TTC549 (cell line): ENCODE data around the gene PTPRN2.

Experiments
- FAIRE-seq: peaks from 2 replicates; lab custom pipeline; 2012; peaks lifted over from hg19 to GRCh38; lab: Jason Lieb, UNC

Gene PTPRN2

GRCh38 chr7:157524731-157525130 is 1062.9 kb downstream of the PTPRN2 start:
- no peak for FAIRE-seq

DNA sequence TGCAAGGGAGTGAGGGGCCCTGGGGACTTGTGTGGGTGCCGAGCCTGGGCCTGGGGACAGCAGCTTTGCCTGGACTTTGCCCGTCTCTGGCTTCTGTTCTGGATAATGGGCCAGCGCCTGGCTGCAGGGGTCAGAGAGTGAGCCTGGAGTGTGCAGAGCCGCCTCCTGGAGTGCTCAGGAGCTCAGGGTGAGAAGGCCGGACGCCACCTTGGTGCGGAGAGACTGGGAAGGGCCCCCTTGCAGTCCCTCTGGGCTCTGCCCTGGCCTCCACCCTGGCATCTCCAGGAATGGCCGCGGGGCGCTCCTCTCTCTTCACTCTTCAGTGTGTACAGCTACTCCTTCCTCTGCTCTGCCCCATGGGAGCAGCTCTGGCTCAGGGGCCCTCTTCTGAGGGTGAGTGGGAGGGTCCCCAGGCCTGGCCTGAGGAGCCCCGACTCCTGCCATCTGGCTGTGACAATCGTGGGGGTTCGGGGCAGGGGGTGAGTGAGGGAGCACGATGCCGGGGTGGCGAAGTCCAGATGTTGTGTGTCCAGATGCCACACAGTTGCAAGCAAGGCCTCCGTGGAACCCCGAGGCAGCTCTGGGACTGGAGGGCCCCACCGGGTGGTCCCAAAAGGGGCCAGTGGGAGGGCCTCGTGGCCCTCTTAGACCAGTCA is 1063.7 kb downstream of the PTPRN2 start:
- FAIRE-seq = no peak

DNA sequence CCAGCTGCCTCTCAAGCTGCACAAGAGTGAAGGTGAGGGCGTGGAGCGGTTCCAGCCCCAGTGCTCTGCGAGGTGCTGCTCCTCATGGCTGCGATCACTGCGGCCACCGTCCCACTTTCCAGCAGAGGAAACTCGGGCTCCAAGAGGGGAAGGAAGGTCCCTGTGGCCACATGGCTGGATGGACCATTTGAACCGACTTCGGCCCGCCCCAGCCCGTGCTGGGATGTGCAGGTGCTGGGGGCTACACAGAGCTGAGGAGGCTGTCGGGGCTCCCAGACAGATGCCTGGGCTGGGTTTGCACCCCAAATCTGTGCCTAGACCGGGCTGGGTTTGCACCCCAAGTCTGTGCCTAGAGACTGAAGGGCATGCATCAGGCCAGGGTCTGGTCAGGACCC is 1064.3 kb downstream of the PTPRN2 start:
- FAIRE-seq = no peak

DNA sequence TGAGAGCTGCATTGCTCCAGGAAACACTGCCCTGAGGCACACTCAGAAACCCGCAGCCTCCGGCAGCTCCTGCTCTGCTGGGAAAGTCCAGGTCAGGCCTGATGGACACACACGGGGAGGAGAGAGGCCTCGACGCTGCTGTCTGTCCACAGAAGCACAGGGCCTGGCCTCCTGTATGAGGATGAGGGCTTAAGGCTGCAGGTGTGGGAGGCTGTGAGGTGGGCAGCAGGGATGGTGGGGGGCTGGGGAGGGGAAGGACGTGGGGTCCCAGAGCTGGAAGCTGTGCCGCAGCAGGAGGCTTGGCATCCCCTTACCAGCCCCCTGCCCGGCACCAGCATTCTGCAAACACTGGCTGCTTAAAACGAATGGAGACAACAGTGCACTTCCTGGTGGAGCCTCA is 1064.7 kb downstream of the PTPRN2 start:
- no peak for FAIRE-seq

GRCh38 chr7:157522189-157522588 is 1065.4 kb downstream of the PTPRN2 start:
- no peak for FAIRE-seq

DNA sequence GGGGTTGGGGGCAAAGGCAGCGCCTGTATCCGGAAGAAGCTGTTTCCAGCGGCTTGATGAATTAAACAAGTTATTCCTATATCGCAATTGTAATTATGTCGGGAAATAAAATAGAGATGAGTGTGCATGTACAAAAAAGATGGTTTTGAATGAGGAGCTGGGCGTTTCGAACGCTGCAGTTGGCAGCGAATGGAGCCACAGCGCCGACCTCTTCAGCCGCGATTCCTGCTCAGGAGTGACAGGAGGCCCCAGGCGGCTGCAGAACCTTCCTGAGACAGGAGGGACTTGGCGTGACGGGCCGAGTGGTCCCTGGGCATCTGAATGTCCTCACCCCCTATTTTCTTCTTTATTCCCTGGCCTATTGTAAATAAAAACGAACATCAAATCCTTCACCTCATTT is 1065.9 kb downstream of the PTPRN2 start:
- FAIRE-seq = no peak

- no peak for FAIRE-seq
Observed at GRCh38 chr7:157521061-157521731, 1066.4 kb downstream of the PTPRN2 start.

DNA sequence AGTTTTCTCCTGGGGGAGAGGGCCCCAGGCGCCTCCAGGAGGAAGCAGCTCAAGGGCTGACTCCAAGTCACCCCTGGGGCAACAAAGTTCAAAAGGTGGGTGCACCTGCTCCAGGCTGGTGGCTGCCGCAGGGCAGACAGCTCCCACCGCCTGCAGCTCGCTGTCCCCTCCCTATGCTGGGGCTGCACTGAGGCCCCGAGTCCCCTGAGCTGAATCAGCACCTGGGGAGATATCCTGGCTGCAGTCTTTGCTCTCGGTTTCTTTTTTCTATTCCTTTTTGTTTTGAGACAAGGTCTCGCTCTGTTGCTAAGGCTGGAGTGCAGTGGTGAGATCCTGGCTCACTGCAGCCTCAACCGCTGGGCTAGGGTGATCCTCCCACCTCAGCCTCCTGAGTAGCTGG is 1067.4 kb downstream of the PTPRN2 start:
- no peak for FAIRE-seq

DNA sequence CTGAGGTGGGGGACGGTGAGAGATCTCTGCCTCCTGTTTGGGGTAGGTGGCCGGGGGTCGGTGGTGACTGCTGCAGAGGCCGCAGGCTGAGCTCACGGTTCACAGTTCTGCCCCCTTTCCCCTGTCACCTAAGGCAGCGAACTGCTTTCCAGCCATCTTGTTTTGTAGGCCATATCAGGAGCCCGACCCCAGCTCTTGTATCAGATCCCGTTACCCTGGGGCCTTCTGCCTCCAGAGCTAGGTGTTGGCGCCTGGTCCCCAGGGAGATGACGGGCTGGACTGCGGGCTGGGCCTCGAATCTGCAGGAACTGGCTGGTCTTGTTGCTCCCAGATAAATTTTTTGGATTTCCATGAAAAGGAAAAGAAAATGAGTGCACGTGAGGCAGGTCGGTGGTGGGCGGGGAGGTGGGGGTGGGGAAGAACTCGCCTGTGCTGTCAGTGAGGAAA is 1067.8 kb downstream of the PTPRN2 start:
- no peak for FAIRE-seq

DNA sequence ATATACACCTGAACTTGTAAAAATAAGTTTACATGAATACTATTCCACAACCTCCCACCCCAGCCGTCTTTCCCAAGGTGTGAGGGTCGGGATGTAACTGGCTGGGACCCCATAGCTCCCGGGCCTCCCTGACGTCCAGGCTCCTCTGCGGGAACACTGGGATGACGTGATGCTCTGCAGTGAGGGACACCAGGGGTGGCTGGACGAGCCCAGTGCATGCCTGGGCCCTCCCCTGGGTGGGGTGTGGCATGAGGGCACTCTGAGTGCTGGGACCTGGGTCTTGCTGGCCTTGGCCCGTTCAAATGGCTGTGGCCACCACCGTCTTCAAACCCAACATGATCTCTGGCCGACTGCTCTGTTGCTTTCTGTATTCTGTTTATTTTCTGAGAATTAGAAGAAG is 1068.4 kb downstream of the PTPRN2 start:
- no peak for FAIRE-seq

DNA sequence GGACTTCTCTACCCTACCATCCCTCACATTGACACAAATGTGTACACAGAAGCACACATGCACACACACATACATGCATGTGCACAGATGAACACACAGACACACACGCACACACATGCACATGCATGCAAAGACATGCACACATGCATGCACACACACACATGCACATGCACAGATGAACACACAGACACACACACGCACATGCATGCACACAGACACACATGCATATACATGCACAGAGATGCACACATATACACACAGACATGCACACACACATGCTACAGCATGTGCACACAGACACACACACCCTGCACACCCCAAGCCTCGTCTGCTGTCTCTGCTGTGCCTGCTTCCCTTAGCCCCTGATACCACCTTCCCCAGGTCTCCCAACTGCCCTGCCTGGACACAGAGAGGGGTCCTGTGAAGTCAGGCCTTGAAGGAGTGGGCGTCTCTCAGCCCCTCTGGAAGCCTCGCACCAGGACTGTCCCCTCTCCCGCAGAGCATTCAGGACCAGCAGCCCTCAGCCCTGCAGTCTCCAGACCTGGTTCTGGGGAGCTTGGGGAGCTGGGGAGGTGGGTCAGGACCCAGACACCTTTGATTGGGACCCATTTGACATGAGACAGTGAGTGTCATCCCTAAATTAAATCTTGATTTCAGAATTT is 1069.0 kb downstream of the PTPRN2 start:
- no peak for FAIRE-seq

DNA sequence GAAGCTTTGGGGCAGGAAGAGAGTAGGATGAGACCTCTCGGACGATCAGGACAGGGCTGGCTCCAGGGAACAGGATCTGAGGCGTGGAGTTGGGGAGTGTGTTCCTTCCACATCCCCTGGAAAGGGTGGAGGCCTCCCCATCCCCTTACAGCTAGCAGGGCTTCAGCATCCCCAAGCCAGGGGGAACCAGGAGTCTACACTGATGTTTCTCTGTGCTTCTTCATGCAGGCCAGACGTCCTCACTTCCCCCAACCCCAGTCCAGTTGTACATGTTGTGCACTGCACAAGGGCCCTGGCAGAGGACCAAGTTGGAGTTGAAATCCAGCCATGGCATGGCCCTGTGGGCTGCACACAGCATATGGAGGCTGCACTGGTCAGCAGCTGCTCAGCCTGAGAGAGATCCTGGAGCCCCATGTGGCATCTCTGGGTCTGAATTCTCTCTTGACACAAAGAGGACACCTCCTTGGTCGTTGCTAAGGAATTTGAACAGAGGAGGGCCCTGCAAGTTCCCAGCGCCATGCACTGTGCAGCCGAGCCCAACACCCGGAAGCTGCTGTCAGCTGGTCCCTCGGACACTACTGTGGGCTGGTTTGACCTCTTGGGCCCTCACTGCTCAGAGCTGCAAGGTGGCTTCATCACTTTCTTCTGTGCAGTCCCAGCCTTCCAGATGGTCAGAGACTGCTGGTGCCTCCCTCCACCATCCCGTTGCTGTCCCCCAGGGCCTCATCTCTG is 1069.7 kb downstream of the PTPRN2 start:
- no peak for FAIRE-seq

GRCh38 chr7:157516911-157517781 is 1070.5 kb downstream of the PTPRN2 start:
- FAIRE-seq = no peak

- no peak for FAIRE-seq
Observed at GRCh38 chr7:157516311-157516710, 1071.3 kb downstream of the PTPRN2 start.

DNA sequence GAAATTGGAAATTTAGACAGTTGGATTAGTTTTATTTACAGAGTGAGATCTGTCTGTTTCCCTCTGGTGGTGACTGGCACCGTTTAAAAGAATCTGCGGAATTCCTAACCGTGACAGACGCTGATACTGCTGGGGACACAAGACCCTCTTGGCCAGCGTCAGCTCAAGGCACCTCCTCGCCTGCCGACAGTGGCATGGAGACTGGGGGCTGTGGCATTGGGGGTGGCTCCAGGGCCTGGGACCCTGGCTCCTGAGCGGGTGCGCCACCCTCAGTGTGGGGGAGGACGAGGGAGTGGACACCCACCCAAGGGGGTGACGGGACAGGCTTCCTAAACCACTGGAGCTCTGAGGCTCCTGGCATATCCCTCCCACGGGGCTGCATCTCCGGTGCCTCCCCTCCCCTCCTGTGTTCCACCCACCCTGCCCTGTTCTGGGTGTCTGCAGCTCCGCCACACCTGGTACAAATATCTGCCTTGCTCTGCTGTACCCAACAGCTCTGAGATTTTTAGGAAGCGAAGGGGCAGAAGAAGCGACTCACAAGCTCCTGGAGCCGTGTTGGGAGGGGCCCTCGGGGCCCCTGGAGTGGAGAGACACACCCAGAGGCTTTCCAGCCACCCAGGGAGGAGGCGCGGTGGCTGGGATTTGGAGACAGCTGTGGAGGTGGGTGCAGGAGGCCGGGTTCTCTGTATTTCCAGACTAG is 1072.1 kb downstream of the PTPRN2 start:
- no peak for FAIRE-seq

GRCh38 chr7:157514746-157515145 is 1072.9 kb downstream of the PTPRN2 start:
- no peak for FAIRE-seq

DNA sequence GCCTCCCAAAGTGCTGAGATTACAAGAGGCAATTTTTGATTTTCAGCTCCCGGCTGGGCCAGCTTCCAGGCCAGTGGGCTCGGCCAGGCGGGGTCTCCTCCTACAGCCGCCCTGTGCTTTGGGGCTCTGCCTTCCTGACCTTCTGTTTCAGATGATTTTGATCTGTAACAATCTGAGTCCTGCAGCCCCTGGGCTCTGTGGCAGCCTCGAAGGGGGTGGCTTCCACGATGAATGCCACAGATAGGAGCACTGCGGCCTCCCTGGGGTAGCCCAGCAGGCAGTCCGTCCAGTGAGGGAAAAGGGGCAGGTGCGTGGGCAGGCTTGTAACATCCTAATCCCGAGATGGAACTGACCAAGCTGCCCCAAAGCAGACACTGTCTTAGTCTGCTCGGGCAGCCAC is 1073.3 kb downstream of the PTPRN2 start:
- no peak for FAIRE-seq

DNA sequence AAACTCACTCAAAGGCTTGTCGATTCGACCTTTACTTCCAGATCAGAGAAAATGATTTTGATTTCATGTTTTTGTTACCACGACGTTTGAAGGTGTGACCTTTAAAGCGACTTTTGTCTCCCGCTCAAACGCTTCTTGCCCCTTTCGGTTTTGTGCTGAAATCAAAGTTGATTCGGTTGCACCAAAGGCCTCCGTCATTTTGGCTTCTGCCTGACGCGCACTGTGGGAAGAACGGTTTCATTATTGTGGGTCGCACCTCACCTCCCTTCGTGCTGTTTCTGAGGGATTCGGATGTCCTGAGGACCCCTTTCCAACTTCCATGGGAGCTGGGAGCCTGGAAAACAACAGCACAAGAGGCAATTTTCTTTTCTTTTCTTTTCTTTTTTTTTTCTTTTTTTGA is 1073.9 kb downstream of the PTPRN2 start:
- FAIRE-seq = no peak

- FAIRE-seq = no peak
Observed at GRCh38 chr7:157513162-157513621, 1074.4 kb downstream of the PTPRN2 start.

DNA sequence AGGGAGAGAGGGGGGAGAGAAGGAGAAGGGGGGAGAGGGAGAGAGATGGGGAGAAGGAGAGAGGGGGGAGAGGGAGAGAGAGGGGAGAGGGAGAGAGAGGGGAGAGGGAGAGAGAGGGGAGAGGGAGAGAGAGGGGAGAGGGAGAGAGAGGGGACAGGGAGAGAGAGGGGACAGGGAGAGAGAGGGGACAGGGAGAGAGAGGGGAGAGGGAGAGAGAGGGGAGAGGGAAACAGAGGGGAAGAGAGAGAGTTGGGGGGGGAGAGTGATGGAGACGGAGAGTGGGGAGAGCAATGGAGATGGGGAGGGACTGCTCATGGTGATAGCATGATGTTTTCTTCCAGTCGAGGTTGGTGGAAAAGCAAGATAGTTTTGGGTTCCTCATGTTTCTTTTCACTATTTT is 1078.4 kb downstream of the PTPRN2 start:
- no peak for FAIRE-seq

DNA sequence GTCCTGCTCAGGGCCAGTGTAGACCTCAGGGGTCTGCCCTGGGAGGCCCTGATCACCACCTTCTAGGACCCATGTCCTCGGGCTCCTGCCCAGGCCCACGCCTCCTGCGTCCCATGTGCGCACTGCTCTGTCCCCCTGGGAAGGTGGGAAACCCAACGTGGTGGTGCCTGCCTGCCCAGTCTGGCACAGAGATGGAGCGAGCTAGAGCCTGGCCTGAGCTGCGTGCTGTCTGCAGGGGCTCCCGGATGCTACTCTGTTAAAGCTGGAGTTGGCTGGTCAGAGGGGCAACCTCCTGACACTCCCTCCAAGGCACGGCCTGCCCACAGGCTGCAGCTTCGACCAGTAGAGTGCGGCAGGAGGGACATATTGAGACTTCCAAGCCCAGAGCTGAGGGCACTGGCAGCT is 1079.1 kb downstream of the PTPRN2 start:
- FAIRE-seq = no peak
